Stimulated activated CD8-positive, alpha-beta memory T cell treated with anti-CD3 and anti-CD28 coated beads, Interleukin-12 subunit alpha, Interleukin-12 subunit beta, amount 100 ng/mL, for 24 hours (primary cell): Measurements from ENCODE around the gene PTPRJ.
"Not testable (repeated sequence)": the region's sequence is repeated elsewhere in the genome, so short reads cannot be mapped to it uniquely, and the experiment has no call there.

ENCODE experiments used
- DNase-seq: peaks from one replicate; pipeline ENCODE4 v3.0.0-alpha.2; 2020; ENCODE audit errors: extremely low read depth

The PTPRJ gene

GRCh38 chr11:48161951-48162884, 181.9 kb downstream of the PTPRJ start:
- no peak for DNase-seq

- DNase-seq = no peak
These were observed 182.5 kb downstream of the PTPRJ start for GRCh38 chr11:48162885-48163268.

- no peak for DNase-seq
These were observed 183.2 kb downstream of the PTPRJ start for GRCh38 chr11:48163360-48164100.

GRCh38 chr11:48164836-48165235, 184.5 kb downstream of the PTPRJ start:
- no peak for DNase-seq

- DNase-seq = no peak
These were observed 185.1 kb downstream of the PTPRJ start for GRCh38 chr11:48165426-48165825.

- no peak for DNase-seq
These were observed 187.0 kb downstream of the PTPRJ start for GRCh38 chr11:48167380-48167779.

GRCh38 chr11:48168815-48169214, 188.5 kb downstream of the PTPRJ start:
- DNase-seq = no peak

GRCh38 chr11:48169259-48169658, 188.9 kb downstream of the PTPRJ start:
- DNase-seq = no peak

GRCh38 chr11:48169717-48170116, 189.4 kb downstream of the PTPRJ start:
- no peak for DNase-seq

- no peak for DNase-seq
These were observed 190.2 kb downstream of the PTPRJ start for GRCh38 chr11:48170241-48171233.

GRCh38 chr11:48172818-48173609, 192.7 kb downstream of the PTPRJ start:
- DNase-seq = peak; percentile 5

GRCh38 chr11:48177661-48178060, 197.3 kb downstream of the PTPRJ start:
- no peak for DNase-seq

GRCh38 chr11:48180627-48181026, 200.3 kb downstream of the PTPRJ start:
- DNase-seq = no peak

- no peak for DNase-seq
These were observed 202.6 kb downstream of the PTPRJ start for GRCh38 chr11:48182860-48183526.

GRCh38 chr11:48184452-48184851, 204.1 kb downstream of the PTPRJ start:
- DNase-seq = no peak

- DNase-seq = not testable (repeated sequence)
These were observed 210.7 kb downstream of the PTPRJ start for GRCh38 chr11:48190906-48191654.

- DNase-seq = no peak
These were observed 213.5 kb downstream of the PTPRJ start for GRCh38 chr11:48193876-48194275.

- no peak for DNase-seq
These were observed 227.5 kb downstream of the PTPRJ start for GRCh38 chr11:48207881-48208280.

- no peak for DNase-seq
These were observed 229.7 kb downstream of the PTPRJ start for GRCh38 chr11:48210052-48210451.

- no peak for DNase-seq
These were observed 236.2 kb downstream of the PTPRJ start, which contains the start of gene OR4B1 for GRCh38 chr11:48216510-48216909. TSS of gene OR4B1 (plus strand) at chr11:48216810. CDS start at chr11:48216810, 0 bp downstream.
